Measurements from ENCODE around the gene ZBTB7C.

ZBTB7C gene

DNA sequence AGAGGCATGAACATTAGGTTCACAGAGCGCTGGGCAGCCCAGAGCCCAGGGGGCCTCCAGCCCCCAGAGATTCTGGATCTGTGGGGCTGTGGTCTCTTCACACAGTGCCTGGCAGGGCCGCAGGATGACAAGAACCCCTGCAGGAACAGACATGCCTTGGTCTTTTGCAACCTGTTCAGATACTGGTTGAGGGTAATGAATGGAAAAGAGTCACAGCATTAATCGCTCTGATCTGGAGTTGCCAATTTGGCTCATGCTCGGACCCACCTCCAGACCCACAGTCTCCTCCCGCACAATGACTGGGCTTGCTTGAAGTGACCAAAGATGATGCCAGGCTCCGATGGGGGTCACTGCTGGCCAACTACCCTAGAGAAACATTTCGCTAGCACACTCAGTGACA lies 249.4 kb downstream of the ZBTB7C start:
- FAIRE-seq, result no peak

DNA sequence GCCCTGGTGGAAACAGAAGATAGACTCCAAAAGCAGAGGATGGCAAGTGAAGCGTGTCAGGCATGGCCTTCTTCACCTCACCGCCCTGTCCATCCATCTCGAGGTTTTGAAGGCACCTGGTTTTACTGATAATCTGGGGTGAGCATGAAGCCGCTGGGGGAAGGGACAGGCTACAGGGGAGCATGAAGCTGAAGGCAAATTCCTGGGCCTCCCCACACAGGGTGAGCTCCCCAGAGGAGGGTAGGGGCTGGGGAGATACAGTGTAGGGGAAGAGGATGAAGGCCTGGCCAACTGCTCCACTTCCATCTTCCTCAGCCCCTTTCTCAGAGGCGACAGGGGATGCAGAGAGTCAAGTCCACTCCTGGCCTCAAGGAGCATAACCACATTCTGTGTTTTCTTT lies 250.5 kb downstream of the ZBTB7C start:
- no peak for FAIRE-seq

DNA sequence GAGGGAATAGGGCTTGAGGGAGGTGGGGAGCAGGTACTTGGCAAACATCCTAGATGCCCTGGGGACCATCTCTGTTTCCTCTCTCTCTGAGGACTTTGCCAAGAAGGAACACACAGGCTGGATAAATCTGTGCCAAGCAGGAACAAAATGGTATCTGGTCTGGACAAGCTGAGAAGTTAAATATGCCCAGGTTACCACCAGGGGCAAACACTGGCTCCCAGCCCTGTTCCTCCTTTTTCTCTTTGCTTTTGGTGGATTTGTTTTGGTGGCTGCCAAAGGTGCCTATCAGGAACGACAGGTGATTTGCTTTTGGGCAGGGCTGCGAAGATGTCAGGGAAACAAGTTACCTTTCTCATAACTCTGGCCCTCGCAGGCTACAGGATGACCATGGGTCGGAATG lies 251.2 kb downstream of the ZBTB7C start:
- FAIRE-seq, result no peak

DNA sequence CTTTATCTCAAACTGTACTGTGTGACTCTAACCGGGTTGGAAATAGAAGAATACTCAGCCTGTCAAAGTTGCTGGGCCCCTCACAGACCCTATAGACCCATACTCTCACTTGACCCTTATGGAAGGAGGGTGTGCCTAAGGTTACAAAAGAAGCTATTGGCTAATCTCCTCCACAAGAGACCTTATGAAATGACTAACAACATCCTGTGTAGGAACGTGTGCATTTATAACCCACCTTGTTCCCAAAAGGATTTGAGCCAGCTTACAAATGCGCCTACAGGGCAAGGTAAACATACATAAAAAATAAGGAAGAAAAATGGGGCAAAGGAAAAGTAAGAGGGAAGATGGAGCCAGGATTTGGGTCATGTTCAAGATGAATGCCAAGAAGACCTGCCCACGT lies 253.3 kb downstream of the ZBTB7C start:
- FAIRE-seq, result no peak

DNA sequence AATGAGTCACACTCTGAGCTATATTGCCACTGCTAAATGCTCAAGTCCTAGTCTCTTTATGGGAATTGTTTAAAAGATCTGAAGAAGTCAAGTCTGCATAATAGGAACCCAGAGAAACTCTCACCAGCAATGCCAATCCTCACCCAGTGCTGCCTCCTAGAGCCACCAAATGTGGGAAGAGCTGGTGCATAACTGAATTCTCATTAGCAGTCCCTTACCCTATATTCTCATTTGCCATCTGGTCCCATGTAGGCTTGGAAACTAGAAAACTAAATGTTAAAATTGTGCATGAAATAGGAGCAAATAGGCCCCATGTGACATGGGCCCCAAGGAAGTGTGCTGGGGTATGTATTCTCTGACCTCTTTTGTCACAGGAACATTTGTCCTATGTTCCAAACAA lies 254.4 kb downstream of the ZBTB7C start:
- no peak for FAIRE-seq

GRCh38 chr18:48153613-48154481 lies 255.3 kb downstream of the ZBTB7C start:
- no peak for FAIRE-seq

GRCh38 chr18:48152549-48152948 lies 256.6 kb downstream of the ZBTB7C start:
- FAIRE-seq, result no peak

- no peak for FAIRE-seq
Measured at GRCh38 chr18:48151421-48152065, 257.6 kb downstream of the ZBTB7C start.

DNA sequence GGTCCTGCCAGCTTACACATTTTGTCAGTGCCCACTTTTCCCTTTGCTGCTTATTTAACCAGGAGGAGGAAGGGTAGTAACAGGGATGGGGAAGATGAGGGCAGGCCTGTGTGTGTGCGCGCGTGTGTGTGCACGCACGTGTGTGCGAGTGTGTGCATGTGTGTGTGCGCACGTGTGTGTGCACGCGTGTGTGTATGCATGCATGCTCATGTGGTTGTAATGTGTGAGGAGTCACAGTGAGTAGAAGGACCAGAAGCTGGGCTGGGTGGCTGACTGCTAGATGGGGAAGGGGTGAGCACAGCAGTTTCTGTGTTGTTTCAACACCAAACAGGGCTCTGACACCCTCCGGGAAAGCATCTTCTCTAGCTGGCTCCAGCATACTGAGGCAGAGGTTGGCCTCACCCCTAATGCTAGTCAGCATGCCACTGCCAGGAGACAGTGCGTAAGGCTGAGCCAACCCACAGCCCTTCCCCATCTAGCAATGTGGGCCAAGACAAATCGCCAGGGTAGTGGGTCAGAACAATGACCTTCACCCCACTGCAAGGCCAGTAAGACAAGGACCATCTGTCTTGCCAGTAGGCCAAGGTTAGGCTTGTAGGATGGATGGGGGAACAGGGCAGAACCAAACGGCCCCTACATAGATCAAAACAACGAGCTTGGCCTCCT lies 260.0 kb downstream of the ZBTB7C start:
- no peak for FAIRE-seq

GRCh38 chr18:48142994-48143393 lies 266.2 kb downstream of the ZBTB7C start:
- no peak for FAIRE-seq

DNA sequence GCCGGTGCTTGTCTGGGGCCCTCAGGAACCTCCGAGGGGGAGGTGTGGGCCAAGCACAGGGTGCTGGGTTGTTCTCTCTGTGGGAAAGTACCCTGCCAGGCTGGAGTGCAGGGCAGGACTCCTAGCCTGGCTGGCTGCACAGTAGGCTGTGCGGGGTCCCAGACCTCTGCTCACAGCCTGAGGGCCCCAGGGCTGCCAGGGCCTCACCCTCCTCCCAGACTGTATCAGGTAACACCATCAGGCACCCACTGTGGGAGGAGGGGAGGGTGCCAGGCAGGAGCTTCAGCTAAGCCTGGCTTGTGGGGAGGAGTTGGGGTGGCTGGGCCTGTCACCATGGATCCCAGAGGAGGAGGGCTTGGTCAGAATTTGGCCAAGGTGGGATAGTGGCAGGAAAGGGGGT lies 266.8 kb downstream of the ZBTB7C start:
- no peak for FAIRE-seq

- no peak for FAIRE-seq
Measured at GRCh38 chr18:48140731-48141130, 268.5 kb downstream of the ZBTB7C start.

DNA sequence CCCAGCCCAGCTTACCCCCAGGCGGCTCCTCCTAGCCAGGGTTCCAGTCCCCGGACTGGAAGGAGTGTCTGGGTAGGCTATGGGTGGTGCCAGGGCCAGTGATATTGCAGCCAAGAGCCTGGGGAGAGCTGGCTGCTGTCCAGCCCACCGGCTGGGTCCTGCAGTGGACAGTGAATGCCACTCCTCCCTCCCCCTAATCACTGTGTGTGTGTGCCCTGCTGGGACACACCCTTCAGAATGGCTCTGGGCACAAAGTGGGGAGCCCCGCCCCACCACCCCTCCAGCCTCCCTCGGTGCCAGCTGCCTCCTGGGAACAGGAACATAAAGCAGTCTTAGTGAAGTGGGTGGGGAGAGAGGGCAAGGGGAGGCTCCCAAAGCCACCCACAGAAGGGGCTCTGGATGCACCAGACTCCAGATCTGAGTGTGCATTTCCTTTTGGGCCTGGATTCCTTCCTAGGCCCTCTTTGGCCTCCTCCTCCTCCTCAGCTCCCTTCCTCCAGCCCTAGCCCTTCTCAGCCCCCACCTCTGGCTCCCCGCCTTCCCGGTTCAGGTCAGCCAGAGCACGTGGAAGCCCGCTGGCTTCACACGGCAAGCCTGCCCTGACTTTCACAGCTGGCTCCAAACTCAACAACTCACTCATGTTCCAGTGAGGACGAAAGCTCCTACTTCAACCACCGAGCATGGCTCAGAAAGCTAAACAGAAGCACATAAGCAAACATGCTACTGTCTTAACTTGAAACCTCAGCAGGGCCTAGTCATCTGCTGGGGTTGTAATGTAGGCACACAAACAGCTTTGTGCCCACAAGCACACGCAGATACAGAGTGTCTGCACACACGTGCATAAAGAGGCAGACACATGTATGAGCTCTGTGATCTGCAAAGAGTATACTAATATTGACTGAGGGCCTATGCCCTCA lies 269.5 kb downstream of the ZBTB7C start:
- no peak for FAIRE-seq

DNA sequence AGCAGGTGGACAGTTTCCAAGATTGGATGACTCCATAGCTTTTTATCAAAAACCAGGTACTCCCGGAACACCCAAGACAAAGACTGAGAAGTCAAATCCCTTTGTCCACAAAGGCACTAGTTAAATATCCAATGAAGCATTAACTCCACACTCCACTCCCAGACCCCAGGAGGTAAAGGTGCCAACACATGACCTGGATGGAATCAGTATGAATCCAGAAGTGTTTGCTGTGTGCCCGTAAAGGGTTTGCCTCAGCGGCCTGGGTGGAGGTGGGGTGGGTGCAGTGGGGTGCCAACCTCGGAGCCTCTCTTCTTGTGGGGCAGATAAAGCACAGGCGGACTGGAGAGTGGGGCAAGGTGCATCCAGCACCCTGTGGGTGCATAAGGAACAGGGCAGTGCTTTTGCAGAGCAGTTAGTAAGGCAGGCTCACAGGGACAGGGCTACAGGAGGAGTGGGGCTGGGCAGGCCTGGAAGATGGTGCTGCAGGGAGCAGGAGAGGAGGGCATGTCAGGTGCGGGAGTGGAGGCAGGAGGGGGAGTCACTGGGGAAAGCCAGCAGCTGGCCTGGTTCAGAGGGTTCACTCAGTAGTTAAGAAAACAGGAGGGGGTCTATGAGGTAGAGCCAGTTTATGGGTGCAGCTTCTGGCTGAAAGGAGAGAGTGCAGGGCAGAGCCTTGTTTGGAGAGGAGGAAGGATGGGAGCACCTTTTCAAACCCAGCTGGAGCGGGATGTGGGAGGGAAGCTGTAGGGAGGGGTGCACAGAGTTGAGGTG lies 270.3 kb downstream of the ZBTB7C start:
- FAIRE-seq, result no peak

GRCh38 chr18:48138210-48138609 lies 271.0 kb downstream of the ZBTB7C start:
- FAIRE-seq, result no peak

- FAIRE-seq, result no peak
Measured at GRCh38 chr18:48137374-48138081, 271.7 kb downstream of the ZBTB7C start.

- FAIRE-seq, result no peak
Measured at GRCh38 chr18:48136827-48137373, 272.3 kb downstream of the ZBTB7C start.

- no peak for FAIRE-seq
Measured at GRCh38 chr18:48136051-48136826, 272.9 kb downstream of the ZBTB7C start.

GRCh38 chr18:48135436-48135966 lies 273.7 kb downstream of the ZBTB7C start:
- no peak for FAIRE-seq

- no peak for FAIRE-seq
Measured at GRCh38 chr18:48134609-48135008, 274.6 kb downstream of the ZBTB7C start.
